ENCODE measurements around the gene PDK2.

The PDK2 gene

DNA sequence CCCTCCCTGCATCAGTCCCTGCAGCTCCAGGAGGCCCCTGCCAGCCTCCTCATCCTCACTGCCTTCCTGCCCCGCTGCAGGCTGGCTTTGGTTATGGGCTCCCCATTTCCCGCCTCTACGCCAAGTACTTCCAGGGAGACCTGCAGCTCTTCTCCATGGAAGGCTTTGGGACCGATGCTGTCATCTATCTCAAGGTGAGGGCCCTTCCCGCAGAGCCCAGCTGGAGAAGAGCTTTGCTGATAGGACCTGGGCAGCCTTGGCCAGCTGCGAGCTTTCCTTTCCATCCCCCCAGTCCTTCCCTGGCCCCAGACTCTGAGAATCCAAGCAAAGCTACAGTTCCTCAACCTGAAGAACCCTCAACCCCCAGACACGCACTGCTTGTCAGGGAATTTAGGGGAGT is 14.1 kb downstream of the PDK2 start:
- H3F3A ChIP-seq (ENCODE audit: insufficient read depth): no peaks in the 10 kb centered on the region
- no peaks in the 10 kb centered on the region for H3K9me2 ChIP-seq (replicated peaks; ENCODE audit: insufficient read depth, low read length)
- no peak overlapping the region for H3K4me3 ChIP-seq (ENCODE audit: insufficient read depth, low read length, poor library complexity, severe bottlenecking)
- H3K79me2 ChIP-seq (ENCODE audit: insufficient read depth, low read length): no peaks in the 10 kb centered on the region
- no peaks in the 10 kb centered on the region for H4K20me1 ChIP-seq (ENCODE audit: low read depth, low read length)
- H3K27me3 ChIP-seq (ENCODE audit: low read length): no peaks in the 10 kb centered on the region
- H3K27ac ChIP-seq (ENCODE audit: low read depth, low read length): no peak overlapping the region
- no peaks in the 10 kb centered on the region for H3K36me3 ChIP-seq (ENCODE audit: low read length)
- TF ChIP-seq, protein P1, sequence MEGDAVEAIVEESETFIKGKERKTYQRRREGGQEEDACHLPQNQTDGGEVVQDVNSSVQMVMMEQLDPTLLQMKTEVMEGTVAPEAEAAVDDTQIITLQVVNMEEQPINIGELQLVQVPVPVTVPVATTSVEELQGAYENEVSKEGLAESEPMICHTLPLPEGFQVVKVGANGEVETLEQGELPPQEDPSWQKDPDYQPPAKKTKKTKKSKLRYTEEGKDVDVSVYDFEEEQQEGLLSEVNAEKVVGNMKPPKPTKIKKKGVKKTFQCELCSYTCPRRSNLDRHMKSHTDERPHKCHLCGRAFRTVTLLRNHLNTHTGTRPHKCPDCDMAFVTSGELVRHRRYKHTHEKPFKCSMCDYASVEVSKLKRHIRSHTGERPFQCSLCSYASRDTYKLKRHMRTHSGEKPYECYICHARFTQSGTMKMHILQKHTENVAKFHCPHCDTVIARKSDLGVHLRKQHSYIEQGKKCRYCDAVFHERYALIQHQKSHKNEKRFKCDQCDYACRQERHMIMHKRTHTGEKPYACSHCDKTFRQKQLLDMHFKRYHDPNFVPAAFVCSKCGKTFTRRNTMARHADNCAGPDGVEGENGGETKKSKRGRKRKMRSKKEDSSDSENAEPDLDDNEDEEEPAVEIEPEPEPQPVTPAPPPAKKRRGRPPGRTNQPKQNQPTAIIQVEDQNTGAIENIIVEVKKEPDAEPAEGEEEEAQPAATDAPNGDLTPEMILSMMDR (IDR thresholded peaks at IDR 0.05; ENCODE audit: insufficient read depth, low read length, poor library complexity, severe bottlenecking): no peak
- no peak for TF ChIP-seq EZH2phosphoT487 (conservative IDR thresholded peaks at IDR 0.05; ENCODE audit: low read length)
- H3K9me3 ChIP-seq (ENCODE audit: insufficient read depth, low read length): no peaks in the 10 kb centered on the region
- H3K4me2 ChIP-seq (ENCODE audit: low read depth, low read length, poor library complexity, severe bottlenecking): no peak overlapping the region
- no peak overlapping the region for H3K9ac ChIP-seq (ENCODE audit: low read length)
- H2AFZ ChIP-seq (ENCODE audit: low read depth, low read length, severe bottlenecking): no peak overlapping the region

DNA sequence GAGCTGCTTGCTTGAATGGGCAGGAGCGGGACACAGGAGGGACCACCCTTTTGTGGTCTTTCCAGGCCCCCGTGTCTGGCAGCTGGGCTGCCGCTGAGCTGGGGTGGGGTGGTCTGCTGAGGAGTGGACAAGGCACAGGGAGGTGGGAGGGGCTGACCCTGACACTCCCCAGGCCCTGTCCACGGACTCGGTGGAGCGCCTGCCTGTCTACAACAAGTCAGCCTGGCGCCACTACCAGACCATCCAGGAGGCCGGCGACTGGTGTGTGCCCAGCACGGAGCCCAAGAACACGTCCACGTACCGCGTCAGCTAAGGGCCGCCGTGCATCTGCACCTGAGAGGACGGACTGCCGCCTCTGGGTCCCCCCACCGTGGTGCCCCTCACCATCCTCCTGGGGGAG is 14.6 kb downstream of the PDK2 start:
- H3K27ac ChIP-seq (ENCODE audit: low read depth, low read length): no peak overlapping the region
- no peak overlapping the region for H3K4me3 ChIP-seq (ENCODE audit: insufficient read depth, low read length, poor library complexity, severe bottlenecking)
- no peaks in the 10 kb centered on the region for H3K36me3 ChIP-seq (ENCODE audit: low read length)
- no peaks in the 10 kb centered on the region for H3F3A ChIP-seq (ENCODE audit: insufficient read depth)
- H2AFZ ChIP-seq (ENCODE audit: low read depth, low read length, severe bottlenecking): no peak overlapping the region
- no peak overlapping the region for H3K4me2 ChIP-seq (ENCODE audit: low read depth, low read length, poor library complexity, severe bottlenecking)
- H3K9me2 ChIP-seq (replicated peaks; ENCODE audit: insufficient read depth, low read length): no peaks in the 10 kb centered on the region
- no peaks in the 10 kb centered on the region for H4K20me1 ChIP-seq (ENCODE audit: low read depth, low read length)
- H3K9me3 ChIP-seq (ENCODE audit: insufficient read depth, low read length): no peaks in the 10 kb centered on the region
- no peaks in the 10 kb centered on the region for H3K79me2 ChIP-seq (ENCODE audit: insufficient read depth, low read length)
- H3K27me3 ChIP-seq (ENCODE audit: low read length): no peaks in the 10 kb centered on the region
- no peak overlapping the region for H3K9ac ChIP-seq (ENCODE audit: low read length)
- TF ChIP-seq EZH2phosphoT487 (conservative IDR thresholded peaks at IDR 0.05; ENCODE audit: low read length): no peak
- TF ChIP-seq, protein P1 (IDR thresholded peaks at IDR 0.05; ENCODE audit: insufficient read depth, low read length, poor library complexity, severe bottlenecking): no peak

DNA sequence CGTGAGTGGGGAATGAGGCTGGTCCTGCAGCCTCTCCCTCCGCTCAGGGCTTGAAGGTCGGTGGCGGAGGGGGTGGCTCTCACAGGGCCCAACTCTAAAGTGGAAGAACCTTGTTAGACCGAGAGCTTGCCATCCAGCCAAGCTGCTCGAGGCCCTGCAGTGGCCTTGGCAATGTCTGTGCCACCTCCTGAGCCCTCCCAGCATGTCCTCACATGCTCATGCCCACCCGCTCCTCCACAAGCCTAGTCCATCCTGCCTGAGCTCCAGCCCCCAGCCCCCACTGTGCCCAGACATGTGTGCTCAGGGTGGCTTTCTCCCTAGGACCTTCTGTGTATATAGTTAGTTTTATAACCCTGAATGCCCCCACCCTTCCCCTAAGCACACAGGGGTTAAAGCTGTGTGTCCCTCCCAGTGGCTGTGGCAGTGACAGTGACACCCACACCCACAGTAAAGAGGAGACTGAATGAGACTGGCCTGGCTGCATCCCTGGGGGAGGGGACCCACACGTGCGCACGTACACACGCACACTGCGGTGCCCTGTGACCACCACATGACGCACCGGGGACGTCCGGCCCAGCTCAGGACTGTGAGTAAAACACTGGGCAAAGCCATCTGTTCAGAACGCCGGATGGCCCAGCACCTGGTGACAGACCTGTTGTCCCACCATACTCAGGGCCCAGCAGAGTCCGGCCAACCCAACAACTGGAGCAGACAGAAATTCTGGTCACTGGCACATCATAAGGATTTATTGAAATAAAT is 15.6 kb downstream of the PDK2 start:
- Histone ChIP-seq H3K9me2 (replicated peaks; ENCODE audit: insufficient read depth, low read length) (no peaks in the 10 kb centered on the region), H3K36me3 (ENCODE audit: low read length) (no peaks in the 10 kb centered on the region), H2AFZ (ENCODE audit: low read depth, low read length, severe bottlenecking) (no peak overlapping the region), H3K9ac (ENCODE audit: low read length) (no peak overlapping the region), H3K27ac (ENCODE audit: low read depth, low read length) (no peak overlapping the region), H3K4me2 (ENCODE audit: low read depth, low read length, poor library complexity, severe bottlenecking) (no peak overlapping the region), H3K79me2 (ENCODE audit: insufficient read depth, low read length) (no peaks in the 10 kb centered on the region), H3K27me3 (ENCODE audit: low read length) (no peaks in the 10 kb centered on the region), H4K20me1 (ENCODE audit: low read depth, low read length) (no peaks in the 10 kb centered on the region), H3K9me3 (ENCODE audit: insufficient read depth, low read length) (no peaks in the 10 kb centered on the region), H3K4me3 (ENCODE audit: insufficient read depth, low read length, poor library complexity, severe bottlenecking) (no peak overlapping the region), H3F3A (ENCODE audit: insufficient read depth) (no peaks in the 10 kb centered on the region)
- TF ChIP-seq, protein P1 (IDR thresholded peaks at IDR 0.05; ENCODE audit: insufficient read depth, low read length, poor library complexity, severe bottlenecking): no peak
- TF ChIP-seq EZH2phosphoT487 (conservative IDR thresholded peaks at IDR 0.05; ENCODE audit: low read length): no peak
